Measurements from ENCODE around the gene STK17A. TPM values are rescaled to one million over a fixed set of nuclear protein-coding genes. Genes with fewer than 3 reads are reported as not detected.

The STK17A gene
- total RNA-seq, 1 experiment from 2014 or later, result 21.3 TPM

DNA sequence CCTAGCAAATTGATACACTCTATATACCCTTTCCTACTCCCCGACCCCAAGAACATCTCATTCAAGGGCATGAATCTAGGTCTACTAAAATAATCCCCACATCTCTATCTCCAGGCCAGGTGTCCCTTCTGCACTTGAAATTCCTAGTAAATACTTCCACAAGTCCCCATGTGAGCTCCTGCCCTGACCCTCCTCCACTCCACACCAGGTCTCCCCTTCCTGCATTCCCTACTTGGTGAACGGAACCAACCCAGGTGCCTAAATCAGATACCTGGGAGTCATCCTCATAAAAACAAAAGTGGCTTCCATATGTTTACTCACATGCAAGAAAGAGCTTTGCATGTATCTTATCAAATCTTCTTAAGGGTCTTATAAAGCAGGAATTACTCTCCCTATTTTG, 77.2 kb downstream of the STK17A start:
- POLR2A ChIA-PET, result no interaction called here
- CTCF ChIA-PET, result no interaction called here
- no peak for ATAC-seq
- Histone ChIP-seq H3K27me3 (ENCODE audit: control insufficient read depth, insufficient read depth, low read length) (no peaks in the 10 kb centered on the region), H3K27ac (ENCODE audit: low read length) (no peak overlapping the region), H3K4me1 (ENCODE audit: control insufficient read depth, insufficient read depth, low read length) (peaks cover 6% of the 10 kb centered on the region; the same call in 1 of the 2 replicates), H3K4me3 (ENCODE audit: low read depth in 2 of 2, low read length in 2 of 2) (no peak overlapping the region), H3K9me3 (ENCODE audit: control insufficient read depth, insufficient read depth, low read depth, low read length) (no peaks in the 10 kb centered on the region), H3K36me3 (ENCODE audit: control insufficient read depth, insufficient read depth, low read length) (no peaks in the 10 kb centered on the region)
- no TSS peak for BruUV-seq (replicated peaks)
- in situ Hi-C loops (cut with HindIII; ENCODE audit: low pct_unique_long_range_greater_than_20kb, low sequenced_read_pairs), result no loop called here
- DNase-seq (ENCODE audit: low read depth, low spot score), result no peak
- TF ChIP-seq, protein P1, sequence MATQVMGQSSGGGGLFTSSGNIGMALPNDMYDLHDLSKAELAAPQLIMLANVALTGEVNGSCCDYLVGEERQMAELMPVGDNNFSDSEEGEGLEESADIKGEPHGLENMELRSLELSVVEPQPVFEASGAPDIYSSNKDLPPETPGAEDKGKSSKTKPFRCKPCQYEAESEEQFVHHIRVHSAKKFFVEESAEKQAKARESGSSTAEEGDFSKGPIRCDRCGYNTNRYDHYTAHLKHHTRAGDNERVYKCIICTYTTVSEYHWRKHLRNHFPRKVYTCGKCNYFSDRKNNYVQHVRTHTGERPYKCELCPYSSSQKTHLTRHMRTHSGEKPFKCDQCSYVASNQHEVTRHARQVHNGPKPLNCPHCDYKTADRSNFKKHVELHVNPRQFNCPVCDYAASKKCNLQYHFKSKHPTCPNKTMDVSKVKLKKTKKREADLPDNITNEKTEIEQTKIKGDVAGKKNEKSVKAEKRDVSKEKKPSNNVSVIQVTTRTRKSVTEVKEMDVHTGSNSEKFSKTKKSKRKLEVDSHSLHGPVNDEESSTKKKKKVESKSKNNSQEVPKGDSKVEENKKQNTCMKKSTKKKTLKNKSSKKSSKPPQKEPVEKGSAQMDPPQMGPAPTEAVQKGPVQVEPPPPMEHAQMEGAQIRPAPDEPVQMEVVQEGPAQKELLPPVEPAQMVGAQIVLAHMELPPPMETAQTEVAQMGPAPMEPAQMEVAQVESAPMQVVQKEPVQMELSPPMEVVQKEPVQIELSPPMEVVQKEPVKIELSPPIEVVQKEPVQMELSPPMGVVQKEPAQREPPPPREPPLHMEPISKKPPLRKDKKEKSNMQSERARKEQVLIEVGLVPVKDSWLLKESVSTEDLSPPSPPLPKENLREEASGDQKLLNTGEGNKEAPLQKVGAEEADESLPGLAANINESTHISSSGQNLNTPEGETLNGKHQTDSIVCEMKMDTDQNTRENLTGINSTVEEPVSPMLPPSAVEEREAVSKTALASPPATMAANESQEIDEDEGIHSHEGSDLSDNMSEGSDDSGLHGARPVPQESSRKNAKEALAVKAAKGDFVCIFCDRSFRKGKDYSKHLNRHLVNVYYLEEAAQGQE (IDR thresholded peaks at IDR 0.05; ENCODE audit: insufficient read depth in 1 of 2, low read depth in 2 of 2, low read length in 1 of 2), result no peak
- no peak for TF ChIP-seq SIN3A (IDR thresholded peaks at IDR 0.05; ENCODE audit: borderline replicate concordance, insufficient read depth, low read depth, low read length)
- no peak for TF ChIP-seq TCF7L2 (IDR thresholded peaks at IDR 0.05; ENCODE audit: low read depth, low read length)
- TF ChIP-seq POLR2AphosphoS5 (IDR thresholded peaks at IDR 0.05; ENCODE audit: low read depth, low read length), result no peak
- TF ChIP-seq, protein P2, sequence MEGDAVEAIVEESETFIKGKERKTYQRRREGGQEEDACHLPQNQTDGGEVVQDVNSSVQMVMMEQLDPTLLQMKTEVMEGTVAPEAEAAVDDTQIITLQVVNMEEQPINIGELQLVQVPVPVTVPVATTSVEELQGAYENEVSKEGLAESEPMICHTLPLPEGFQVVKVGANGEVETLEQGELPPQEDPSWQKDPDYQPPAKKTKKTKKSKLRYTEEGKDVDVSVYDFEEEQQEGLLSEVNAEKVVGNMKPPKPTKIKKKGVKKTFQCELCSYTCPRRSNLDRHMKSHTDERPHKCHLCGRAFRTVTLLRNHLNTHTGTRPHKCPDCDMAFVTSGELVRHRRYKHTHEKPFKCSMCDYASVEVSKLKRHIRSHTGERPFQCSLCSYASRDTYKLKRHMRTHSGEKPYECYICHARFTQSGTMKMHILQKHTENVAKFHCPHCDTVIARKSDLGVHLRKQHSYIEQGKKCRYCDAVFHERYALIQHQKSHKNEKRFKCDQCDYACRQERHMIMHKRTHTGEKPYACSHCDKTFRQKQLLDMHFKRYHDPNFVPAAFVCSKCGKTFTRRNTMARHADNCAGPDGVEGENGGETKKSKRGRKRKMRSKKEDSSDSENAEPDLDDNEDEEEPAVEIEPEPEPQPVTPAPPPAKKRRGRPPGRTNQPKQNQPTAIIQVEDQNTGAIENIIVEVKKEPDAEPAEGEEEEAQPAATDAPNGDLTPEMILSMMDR (IDR thresholded peaks at IDR 0.05), result no peak
- intact Hi-C loops (cut with micrococcal nuclease; ENCODE audit: unreplicated experiment), result no loop called here

DNA sequence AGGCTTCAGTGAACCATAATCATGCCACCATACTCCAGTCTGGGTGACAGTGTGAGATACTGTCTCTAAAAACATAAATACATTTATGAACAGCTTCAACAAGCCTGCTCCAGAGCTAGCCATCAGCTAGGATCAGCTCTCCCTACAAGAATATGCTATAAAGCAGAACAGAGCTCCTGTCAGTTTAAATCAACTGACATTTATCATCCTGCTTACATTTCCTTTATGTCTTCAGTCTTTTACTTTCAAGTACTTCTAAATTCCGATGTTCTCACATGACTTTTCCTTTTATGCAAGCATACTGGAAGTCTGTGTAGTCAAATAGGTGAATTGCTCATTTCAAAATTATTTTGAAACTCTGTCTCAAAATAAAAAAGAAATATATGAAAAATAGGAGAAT, 81.8 kb downstream of the STK17A start:
- H3K4me1 ChIP-seq (ENCODE audit: control insufficient read depth, insufficient read depth, low read length), result 0 out of 2 replicates have a peak, but pooled peaks cover under 1% of the 10 kb centered on the region
- peaks cover 4% of the 10 kb centered on the region; the same call in 1 of the 2 replicates for H3K9me3 ChIP-seq (ENCODE audit: control insufficient read depth, insufficient read depth, low read depth, low read length)
- H3K27ac ChIP-seq (ENCODE audit: low read length), result no peak overlapping the region
- 0 out of 2 replicates have a peak, but pooled peaks have one; percentile 33 for ATAC-seq
- no peaks in the 10 kb centered on the region for H3K36me3 ChIP-seq (ENCODE audit: control insufficient read depth, insufficient read depth, low read length)
- no TSS peak for BruUV-seq (replicated peaks)
- no peak for DNase-seq (ENCODE audit: low read depth, low spot score)
- in situ Hi-C loops (cut with HindIII; ENCODE audit: low pct_unique_long_range_greater_than_20kb, low sequenced_read_pairs) (no loop called here), intact Hi-C loops (cut with micrococcal nuclease; ENCODE audit: unreplicated experiment) (no loop called here)
- no peak overlapping the region for H3K4me3 ChIP-seq (ENCODE audit: low read depth in 2 of 2, low read length in 2 of 2)
- ChIA-PET CTCF (interaction anchor here (1.2 kb wide), 1 partner anchor 35 kb away, joined by 4 read pairs; no protein-coding TSS in a partner anchor), POLR2A (no interaction called here)
- no peaks in the 10 kb centered on the region for H3K27me3 ChIP-seq (ENCODE audit: control insufficient read depth, insufficient read depth, low read length)
- TF ChIP-seq SIN3A (IDR thresholded peaks at IDR 0.05; ENCODE audit: borderline replicate concordance, insufficient read depth, low read depth, low read length) (no peak), TCF7L2 (IDR thresholded peaks at IDR 0.05; ENCODE audit: low read depth, low read length) (no peak), POLR2AphosphoS5 (IDR thresholded peaks at IDR 0.05; ENCODE audit: low read depth, low read length) (no peak)
- TF ChIP-seq, protein P1 (IDR thresholded peaks at IDR 0.05; ENCODE audit: insufficient read depth in 1 of 2, low read depth in 2 of 2, low read length in 1 of 2), result no peak
- TF ChIP-seq, protein P2 (IDR thresholded peaks at IDR 0.05), result no peak
